GM06990 (cell line): ENCODE results near the gene MAGEA10.
"Not testable (repeated sequence)": the region's sequence is repeated elsewhere in the genome, so short reads cannot be mapped to it uniquely, and the experiment has no call there.

Experiments
- DNase-seq: peaks from one replicate; pipeline ENCODE4 v3.0.0-alpha.2; 2011; ENCODE audit not compliant: insufficient read length; ENCODE audit errors: extremely low read depth
- H3K27me3 ChIP-seq: replicated peaks from 2 replicates; pipeline ENCODE4 v1.6.0; 2011; ENCODE audit warnings: low read length; ENCODE audit not compliant: control insufficient read depth, insufficient read depth
- H3K36me3 ChIP-seq: 2 replicates; pipeline ENCODE4 v1.5.1; 2011; ENCODE audit warnings: low read length; ENCODE audit not compliant: control insufficient read depth, insufficient read depth
- H3K4me3 ChIP-seq: replicated peaks from 2 replicates; pipeline ENCODE4 v1.5.1; 2011; ENCODE audit warnings: low read depth, mild to moderate bottlenecking, control low read depth, low read length
- TF ChIP-seq, protein P1 (sequence below): IDR thresholded peaks from 2 replicates; pipeline ENCODE4 v1.5.1; 2011; ENCODE audit warnings: low read length, control low read depth, mild to moderate bottlenecking, inconsistent platforms; ENCODE audit not compliant: insufficient read depth, poor library complexity, severe bottlenecking

MAGEA10 gene

GRCh38 chrX:152138388-152138784, at the start of gene MAGEA10:
TSS of gene MAGEA10 (minus strand) at chrX:152138577. CDS start at chrX:152135620, 2,957 bp downstream.
- DNase-seq, result no peak
- Histone ChIP-seq H3K4me3 (no peak within 1 kb of the TSS), H3K36me3 (no peaks in the 10 kb centered on the region), H3K27me3 (no peaks in the 10 kb centered on the region)
- TF ChIP-seq, protein P1, sequence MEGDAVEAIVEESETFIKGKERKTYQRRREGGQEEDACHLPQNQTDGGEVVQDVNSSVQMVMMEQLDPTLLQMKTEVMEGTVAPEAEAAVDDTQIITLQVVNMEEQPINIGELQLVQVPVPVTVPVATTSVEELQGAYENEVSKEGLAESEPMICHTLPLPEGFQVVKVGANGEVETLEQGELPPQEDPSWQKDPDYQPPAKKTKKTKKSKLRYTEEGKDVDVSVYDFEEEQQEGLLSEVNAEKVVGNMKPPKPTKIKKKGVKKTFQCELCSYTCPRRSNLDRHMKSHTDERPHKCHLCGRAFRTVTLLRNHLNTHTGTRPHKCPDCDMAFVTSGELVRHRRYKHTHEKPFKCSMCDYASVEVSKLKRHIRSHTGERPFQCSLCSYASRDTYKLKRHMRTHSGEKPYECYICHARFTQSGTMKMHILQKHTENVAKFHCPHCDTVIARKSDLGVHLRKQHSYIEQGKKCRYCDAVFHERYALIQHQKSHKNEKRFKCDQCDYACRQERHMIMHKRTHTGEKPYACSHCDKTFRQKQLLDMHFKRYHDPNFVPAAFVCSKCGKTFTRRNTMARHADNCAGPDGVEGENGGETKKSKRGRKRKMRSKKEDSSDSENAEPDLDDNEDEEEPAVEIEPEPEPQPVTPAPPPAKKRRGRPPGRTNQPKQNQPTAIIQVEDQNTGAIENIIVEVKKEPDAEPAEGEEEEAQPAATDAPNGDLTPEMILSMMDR, result no peak

DNA sequence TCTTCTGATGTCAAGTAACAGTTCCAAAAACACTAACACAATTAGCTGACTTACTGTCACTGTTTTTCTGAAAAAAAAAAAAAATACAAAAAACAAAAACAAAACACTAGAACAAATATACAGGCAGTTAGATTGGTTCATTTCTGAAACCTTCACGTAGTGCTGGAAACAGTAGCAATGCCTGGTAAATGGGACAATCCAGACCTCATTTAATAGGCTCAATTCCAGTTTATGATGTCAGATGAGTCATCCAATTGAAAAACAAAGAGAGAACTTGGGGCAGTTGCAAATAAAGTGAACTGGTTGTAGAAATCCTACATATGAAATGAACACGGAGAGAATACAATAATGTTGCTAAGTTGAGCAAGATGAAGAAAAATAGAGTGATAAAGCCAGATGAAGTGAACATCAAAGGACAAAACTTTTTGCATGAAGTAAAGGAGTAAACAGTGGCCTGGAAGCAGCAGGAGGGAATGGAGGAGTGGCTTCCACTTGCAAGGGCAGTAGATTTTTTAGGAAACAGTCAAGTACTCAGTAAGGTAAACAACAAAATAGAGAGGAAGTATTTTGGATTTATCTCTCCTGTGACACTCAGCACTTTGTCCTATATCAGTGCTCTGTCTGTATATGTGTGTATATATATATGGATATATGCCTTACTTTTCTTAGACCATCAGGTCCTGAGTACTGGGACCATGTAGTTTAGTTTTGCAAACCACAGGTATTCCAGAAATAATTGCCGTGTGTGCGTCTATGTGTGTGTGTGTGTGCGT, 39.3 kb upstream of the MAGEA10 start:
- TF ChIP-seq, protein P1, result no peak
- no peak for DNase-seq
- Histone ChIP-seq H3K27me3 (no peaks in the 10 kb centered on the region), H3K4me3 (no peak overlapping the region), H3K36me3 (no peaks in the 10 kb centered on the region)

- H3K4me3 ChIP-seq, result no peak overlapping the region
- no peaks in the 10 kb centered on the region for H3K36me3 ChIP-seq
- no peak for DNase-seq
- TF ChIP-seq, protein P1, result no peak
- H3K27me3 ChIP-seq, result no peaks in the 10 kb centered on the region
Measured at GRCh38 chrX:152177052-152177451, 38.7 kb upstream of the MAGEA10 start.

DNA sequence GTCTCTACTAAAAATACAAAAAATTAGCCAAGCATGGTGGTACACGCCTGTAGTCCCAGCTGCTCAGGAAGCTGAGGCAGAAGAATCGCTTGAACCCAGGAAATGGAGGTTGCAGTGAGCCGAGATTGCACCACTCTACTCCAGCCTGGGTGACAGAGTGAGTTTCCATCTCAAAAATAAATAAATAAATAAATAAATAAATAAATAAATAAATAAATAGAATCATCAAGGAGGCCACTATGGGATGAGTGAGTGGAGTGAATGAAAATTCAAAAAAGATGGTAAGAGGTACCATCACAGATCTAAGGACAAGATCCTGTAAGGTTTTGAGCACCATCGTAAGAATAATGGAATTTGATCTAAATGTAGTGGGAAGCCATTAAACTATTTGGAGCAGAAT, 37.5 kb upstream of the MAGEA10 start:
- not testable (repeated sequence) for H3K4me3 ChIP-seq, H3K36me3 ChIP-seq, DNase-seq, H3K27me3 ChIP-seq

DNA sequence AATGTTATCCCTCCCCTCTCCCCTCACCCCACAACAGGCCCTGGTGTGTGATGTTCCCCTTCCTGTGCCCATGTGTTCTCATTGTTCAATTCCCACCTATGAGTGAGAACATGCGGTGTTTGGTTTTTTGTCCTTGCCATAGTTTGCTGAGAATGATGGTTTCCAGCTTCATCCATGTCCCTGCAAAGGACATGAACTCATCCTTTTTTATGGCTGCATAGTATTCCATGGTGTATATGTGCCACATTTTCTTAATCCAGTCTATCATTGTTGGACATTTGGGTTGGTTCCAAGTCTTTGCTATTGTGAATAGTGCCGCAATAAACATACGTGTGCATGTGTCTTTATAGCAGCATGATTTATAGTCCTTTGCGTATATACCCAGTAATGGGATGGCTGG, 35.5 kb upstream of the MAGEA10 start:
- not testable (repeated sequence) for H3K4me3 ChIP-seq, H3K27me3 ChIP-seq, DNase-seq, H3K36me3 ChIP-seq

DNA sequence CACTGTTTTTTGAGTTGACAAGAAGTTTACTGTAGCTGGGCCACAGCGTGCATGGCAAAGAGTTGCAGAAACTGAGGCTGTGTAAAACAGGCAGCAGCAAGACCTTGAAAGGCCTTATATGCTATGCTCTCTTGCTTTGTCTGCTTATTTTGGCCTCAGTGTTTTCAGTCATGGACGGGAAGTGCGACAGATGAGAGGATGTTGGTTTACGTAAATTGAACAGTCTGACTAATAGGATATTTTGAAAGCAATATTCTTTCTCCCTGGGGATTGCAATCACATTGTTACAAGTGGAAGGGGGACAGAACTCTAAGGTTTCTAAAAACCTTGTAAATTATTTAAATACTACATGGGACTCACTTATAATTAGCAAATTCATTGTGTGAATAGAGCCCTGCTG, 32.2 kb upstream of the MAGEA10 start:
- TF ChIP-seq, protein P1, result no peak
- H3K4me3 ChIP-seq, result no peak overlapping the region
- no peaks in the 10 kb centered on the region for H3K36me3 ChIP-seq
- no peaks in the 10 kb centered on the region for H3K27me3 ChIP-seq
- no peak for DNase-seq
